ENCODE results near the gene RTF2. TPM values are rescaled to one million over a fixed set of nuclear protein-coding genes. Genes with fewer than 3 reads are reported as not detected.

RTF2 gene
- total and polyA plus RNA-seq, 2 of the 13 experiments (the other 11 are each of a cell fraction or from before 2014, with no cell fraction given): 81.8 to 142 TPM

DNA sequence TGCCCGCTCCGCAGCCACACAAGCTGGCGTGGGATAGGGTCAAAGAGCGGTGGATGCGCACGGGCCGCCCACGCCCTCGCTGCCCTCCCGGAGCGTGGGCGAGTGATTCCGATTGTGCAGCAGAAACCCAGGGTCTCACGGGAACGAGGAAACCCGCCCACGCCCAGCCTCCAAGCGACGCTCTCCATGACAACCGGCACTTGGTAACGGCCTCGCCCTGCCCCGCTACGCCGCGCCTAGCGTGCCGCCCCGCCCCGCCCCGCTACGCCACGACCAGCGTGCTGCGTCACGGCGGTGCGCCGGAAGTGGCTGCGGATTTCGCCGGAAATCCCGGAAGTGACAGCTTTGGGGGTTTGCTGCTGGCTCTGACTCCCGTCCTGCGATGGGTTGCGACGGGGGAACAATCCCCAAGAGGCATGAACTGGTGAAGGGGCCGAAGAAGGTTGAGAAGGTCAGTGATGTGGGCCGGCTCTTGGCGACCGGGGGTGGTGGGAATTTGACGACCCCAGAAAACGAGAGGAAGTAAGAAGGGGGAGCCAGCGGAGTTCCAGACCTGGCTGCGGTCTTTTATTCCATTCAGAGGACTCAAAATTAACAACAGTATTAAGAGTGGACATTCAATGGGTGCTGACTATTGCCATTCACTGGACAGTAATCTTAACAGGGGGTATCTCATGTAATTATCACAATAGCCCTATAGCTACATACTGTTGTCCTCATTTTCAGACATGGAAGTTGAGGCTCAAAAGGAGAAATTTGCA, at the start of gene RTF2 (continued):
- TF ChIP-seq, protein P1, sequence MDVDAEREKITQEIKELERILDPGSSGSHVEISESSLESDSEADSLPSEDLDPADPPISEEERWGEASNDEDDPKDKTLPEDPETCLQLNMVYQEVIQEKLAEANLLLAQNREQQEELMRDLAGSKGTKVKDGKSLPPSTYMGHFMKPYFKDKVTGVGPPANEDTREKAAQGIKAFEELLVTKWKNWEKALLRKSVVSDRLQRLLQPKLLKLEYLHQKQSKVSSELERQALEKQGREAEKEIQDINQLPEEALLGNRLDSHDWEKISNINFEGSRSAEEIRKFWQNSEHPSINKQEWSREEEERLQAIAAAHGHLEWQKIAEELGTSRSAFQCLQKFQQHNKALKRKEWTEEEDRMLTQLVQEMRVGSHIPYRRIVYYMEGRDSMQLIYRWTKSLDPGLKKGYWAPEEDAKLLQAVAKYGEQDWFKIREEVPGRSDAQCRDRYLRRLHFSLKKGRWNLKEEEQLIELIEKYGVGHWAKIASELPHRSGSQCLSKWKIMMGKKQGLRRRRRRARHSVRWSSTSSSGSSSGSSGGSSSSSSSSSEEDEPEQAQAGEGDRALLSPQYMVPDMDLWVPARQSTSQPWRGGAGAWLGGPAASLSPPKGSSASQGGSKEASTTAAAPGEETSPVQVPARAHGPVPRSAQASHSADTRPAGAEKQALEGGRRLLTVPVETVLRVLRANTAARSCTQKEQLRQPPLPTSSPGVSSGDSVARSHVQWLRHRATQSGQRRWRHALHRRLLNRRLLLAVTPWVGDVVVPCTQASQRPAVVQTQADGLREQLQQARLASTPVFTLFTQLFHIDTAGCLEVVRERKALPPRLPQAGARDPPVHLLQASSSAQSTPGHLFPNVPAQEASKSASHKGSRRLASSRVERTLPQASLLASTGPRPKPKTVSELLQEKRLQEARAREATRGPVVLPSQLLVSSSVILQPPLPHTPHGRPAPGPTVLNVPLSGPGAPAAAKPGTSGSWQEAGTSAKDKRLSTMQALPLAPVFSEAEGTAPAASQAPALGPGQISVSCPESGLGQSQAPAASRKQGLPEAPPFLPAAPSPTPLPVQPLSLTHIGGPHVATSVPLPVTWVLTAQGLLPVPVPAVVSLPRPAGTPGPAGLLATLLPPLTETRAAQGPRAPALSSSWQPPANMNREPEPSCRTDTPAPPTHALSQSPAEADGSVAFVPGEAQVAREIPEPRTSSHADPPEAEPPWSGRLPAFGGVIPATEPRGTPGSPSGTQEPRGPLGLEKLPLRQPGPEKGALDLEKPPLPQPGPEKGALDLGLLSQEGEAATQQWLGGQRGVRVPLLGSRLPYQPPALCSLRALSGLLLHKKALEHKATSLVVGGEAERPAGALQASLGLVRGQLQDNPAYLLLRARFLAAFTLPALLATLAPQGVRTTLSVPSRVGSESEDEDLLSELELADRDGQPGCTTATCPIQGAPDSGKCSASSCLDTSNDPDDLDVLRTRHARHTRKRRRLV (CRISPR knock-in tag; IDR thresholded peaks at IDR 0.05): no peak
- TF ChIP-seq ZNF781 (CRISPR knock-in tag; IDR thresholded peaks at IDR 0.05; ENCODE audit: borderline replicate concordance, not compliant biosample characterization) (peak; percentile 30), ZNF773 (CRISPR knock-in tag; IDR thresholded peaks at IDR 0.05; ENCODE audit: borderline replicate concordance) (no peak), CBX2 (IDR thresholded peaks at IDR 0.05; ENCODE audit: low read depth, low read length) (no peak), CBX2 (CRISPR knock-in tag; IDR thresholded peaks at IDR 0.05; ENCODE audit: low read depth) (0 out of 2 replicates have a peak, but pooled peaks have one; percentile 52), TOPORS (CRISPR knock-in tag; IDR thresholded peaks at IDR 0.05) (no peak), DNMT3B (CRISPR knock-in tag; conservative IDR thresholded peaks at IDR 0.05) (no peak; the same call in none of the 2 replicates), CHD4 (IDR thresholded peaks at IDR 0.05; ENCODE audit: borderline replicate concordance, low read length) (no peak), SMARCC2 (IDR thresholded peaks at IDR 0.05) (no peak), ZNF543 (CRISPR knock-in tag; IDR thresholded peaks at IDR 0.05) (no peak), ZNF225 (CRISPR knock-in tag; IDR thresholded peaks at IDR 0.05) (no peak; the same call in 1 of the 2 replicates), HNF4G (IDR thresholded peaks at IDR 0.05; ENCODE audit: borderline replicate concordance, low read depth, low read length) (no peak; the same call in 1 of the 2 replicates), HNF4G (CRISPR knock-in tag; IDR thresholded peaks at IDR 0.05; ENCODE audit: borderline replicate concordance, low read depth) (peak; percentile 54; the same call in 1 of the 2 replicates), HES4 (CRISPR knock-in tag; IDR thresholded peaks at IDR 0.05; ENCODE audit: borderline replicate concordance) (no peak), NFE2 (CRISPR knock-in tag; IDR thresholded peaks at IDR 0.05) (no peak), ZNF672 (CRISPR knock-in tag; IDR thresholded peaks at IDR 0.05) (peak; percentile 94), SUZ12 (IDR thresholded peaks at IDR 0.05; ENCODE audit: low read depth, low read length) (no peak), KMT2B (CRISPR knock-in tag; IDR thresholded peaks at IDR 0.05) (peak; percentile 99), CREB1 (IDR thresholded peaks at IDR 0.05) (peak; percentile 99), CREB1 (CRISPR knock-in tag; IDR thresholded peaks at IDR 0.05) (peak; percentile 98), ZNF335 (CRISPR knock-in tag; IDR thresholded peaks at IDR 0.05) (peak; percentile 65; the same call in 1 of the 2 replicates), PRMT3 (CRISPR knock-in tag; IDR thresholded peaks at IDR 0.05; ENCODE audit: borderline replicate concordance, low read depth) (no peak)
- TF ChIP-seq, protein P2, sequence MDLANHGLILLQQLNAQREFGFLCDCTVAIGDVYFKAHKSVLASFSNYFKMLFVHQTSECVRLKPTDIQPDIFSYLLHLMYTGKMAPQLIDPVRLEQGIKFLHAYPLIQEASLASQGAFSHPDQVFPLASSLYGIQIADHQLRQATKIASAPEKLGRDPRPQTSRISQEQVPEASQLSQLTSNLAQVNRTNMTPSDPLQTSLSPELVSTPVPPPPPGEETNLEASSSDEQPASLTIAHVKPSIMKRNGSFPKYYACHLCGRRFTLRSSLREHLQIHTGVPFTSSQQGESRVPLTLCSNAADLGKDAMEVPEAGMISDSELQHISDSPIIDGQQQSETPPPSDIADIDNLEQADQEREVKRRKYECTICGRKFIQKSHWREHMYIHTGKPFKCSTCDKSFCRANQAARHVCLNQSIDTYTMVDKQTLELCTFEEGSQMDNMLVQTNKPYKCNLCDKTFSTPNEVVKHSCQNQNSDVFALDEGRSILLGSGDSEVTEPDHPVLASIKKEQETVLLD (CRISPR knock-in tag; IDR thresholded peaks at IDR 0.05; ENCODE audit: low read depth): peak; percentile 88
- TF ChIP-seq, protein P3, sequence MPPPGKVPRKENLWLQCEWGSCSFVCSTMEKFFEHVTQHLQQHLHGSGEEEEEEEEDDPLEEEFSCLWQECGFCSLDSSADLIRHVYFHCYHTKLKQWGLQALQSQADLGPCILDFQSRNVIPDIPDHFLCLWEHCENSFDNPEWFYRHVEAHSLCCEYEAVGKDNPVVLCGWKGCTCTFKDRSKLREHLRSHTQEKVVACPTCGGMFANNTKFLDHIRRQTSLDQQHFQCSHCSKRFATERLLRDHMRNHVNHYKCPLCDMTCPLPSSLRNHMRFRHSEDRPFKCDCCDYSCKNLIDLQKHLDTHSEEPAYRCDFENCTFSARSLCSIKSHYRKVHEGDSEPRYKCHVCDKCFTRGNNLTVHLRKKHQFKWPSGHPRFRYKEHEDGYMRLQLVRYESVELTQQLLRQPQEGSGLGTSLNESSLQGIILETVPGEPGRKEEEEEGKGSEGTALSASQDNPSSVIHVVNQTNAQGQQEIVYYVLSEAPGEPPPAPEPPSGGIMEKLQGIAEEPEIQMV (CRISPR knock-in tag; IDR thresholded peaks at IDR 0.05; ENCODE audit: low read depth): peak; percentile 68; the same call in 1 of the 2 replicates
